Cerebellar nuclear complex (tissue), 1 donor: ENCODE results near the gene SCAPER.

Experiments used
- DNase-seq, 2 experiments: peaks; one replicate each; lab custom pipeline; 2025; lab: John Stamatoyannopoulos, UW

Gene SCAPER

GRCh38 chr15:76339305-76340197 is 565.6 kb downstream of the SCAPER start:
- no peak for DNase-seq

- DNase-seq: no peak
These were observed 566.4 kb downstream of the SCAPER start for GRCh38 chr15:76338486-76339304.

GRCh38 chr15:76337696-76338485 is 567.2 kb downstream of the SCAPER start:
- no peak for DNase-seq

- no peak for DNase-seq
These were observed 568.0 kb downstream of the SCAPER start for GRCh38 chr15:76337059-76337695.

GRCh38 chr15:76336254-76337058 is 568.7 kb downstream of the SCAPER start, which contains the start of gene ISL2:
ISL2 (plus strand) TSS chr15:76336773; CDS start chr15:76336884, 111 bp downstream.
- DNase-seq: no peak

GRCh38 chr15:76335307-76336253 is 569.6 kb downstream of the SCAPER start:
- no peak for DNase-seq

- DNase-seq: no peak
These were observed 570.5 kb downstream of the SCAPER start for GRCh38 chr15:76334438-76335306.

- DNase-seq: no peak
These were observed 571.3 kb downstream of the SCAPER start for GRCh38 chr15:76333720-76334437.

GRCh38 chr15:76333309-76333708 is 571.8 kb downstream of the SCAPER start:
- no peak for DNase-seq

GRCh38 chr15:76332796-76333195 is 572.3 kb downstream of the SCAPER start:
- no peak for DNase-seq

GRCh38 chr15:76330080-76330680 is 575.0 kb downstream of the SCAPER start:
- DNase-seq: peak in 1 of 2 experiments; percentile 24

GRCh38 chr15:76328958-76329357 is 576.2 kb downstream of the SCAPER start:
- DNase-seq: no peak

GRCh38 chr15:76328106-76328696 is 576.9 kb downstream of the SCAPER start:
- DNase-seq: no peak

- DNase-seq: peak in 1 of 2 experiments; percentile 15
These were observed 577.7 kb downstream of the SCAPER start for GRCh38 chr15:76327191-76328105.

- no peak for DNase-seq
These were observed 579.4 kb downstream of the SCAPER start for GRCh38 chr15:76325704-76326103.

- no peak for DNase-seq
These were observed 581.1 kb downstream of the SCAPER start for GRCh38 chr15:76324066-76324465.
